ENCODE data around the gene B3GALT6.
A peak's percentile ranks its signal among the peaks of the same experiment; 100 is the strongest.

B3GALT6 gene

GRCh38 chr1:1203561-1204424 lies 28.2 kb upstream of the B3GALT6 start:
- no peak for DNase-seq (ENCODE audit: low read depth)
- H3K4me3 ChIP-seq (ENCODE audit: low read length): no peak overlapping the region

DNA sequence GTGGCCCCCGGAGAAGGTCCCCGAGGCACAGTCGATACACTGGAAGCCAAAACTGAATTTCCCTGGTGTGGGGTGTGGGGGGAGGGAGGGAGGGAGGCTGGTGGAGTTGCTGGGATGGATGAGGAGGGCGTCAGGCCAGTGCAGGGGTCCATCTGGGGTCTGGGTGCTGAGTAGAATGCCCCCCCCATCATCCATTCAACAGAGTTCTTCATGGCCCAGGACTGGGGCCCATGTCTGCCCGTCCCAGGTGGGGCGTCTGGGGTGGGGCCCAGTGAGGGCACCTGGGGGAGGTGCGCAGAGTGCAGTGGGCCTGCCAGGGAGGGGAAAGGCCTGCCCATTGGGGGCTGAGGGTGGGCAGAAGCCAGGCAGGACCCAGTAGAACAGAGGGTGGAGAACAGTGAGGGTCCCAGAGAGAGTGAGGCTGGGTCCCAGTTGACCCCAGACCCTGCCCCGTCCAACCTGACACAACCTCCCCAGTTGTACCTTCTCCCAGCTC lies 27.6 kb upstream of the B3GALT6 start:
- no peak for DNase-seq (ENCODE audit: low read depth)
- H3K4me3 ChIP-seq (ENCODE audit: low read length): no peak overlapping the region
- TF ChIP-seq, protein P1, sequence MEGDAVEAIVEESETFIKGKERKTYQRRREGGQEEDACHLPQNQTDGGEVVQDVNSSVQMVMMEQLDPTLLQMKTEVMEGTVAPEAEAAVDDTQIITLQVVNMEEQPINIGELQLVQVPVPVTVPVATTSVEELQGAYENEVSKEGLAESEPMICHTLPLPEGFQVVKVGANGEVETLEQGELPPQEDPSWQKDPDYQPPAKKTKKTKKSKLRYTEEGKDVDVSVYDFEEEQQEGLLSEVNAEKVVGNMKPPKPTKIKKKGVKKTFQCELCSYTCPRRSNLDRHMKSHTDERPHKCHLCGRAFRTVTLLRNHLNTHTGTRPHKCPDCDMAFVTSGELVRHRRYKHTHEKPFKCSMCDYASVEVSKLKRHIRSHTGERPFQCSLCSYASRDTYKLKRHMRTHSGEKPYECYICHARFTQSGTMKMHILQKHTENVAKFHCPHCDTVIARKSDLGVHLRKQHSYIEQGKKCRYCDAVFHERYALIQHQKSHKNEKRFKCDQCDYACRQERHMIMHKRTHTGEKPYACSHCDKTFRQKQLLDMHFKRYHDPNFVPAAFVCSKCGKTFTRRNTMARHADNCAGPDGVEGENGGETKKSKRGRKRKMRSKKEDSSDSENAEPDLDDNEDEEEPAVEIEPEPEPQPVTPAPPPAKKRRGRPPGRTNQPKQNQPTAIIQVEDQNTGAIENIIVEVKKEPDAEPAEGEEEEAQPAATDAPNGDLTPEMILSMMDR (conservative IDR thresholded peaks at IDR 0.05; ENCODE audit: low read depth, low read length): no peak

More at GRCh38 chr1:1203561-1204424, 28.2 kb upstream of the B3GALT6 start:
- TF ChIP-seq, protein P1 (conservative IDR thresholded peaks at IDR 0.05; ENCODE audit: low read depth, low read length): no peak

DNA sequence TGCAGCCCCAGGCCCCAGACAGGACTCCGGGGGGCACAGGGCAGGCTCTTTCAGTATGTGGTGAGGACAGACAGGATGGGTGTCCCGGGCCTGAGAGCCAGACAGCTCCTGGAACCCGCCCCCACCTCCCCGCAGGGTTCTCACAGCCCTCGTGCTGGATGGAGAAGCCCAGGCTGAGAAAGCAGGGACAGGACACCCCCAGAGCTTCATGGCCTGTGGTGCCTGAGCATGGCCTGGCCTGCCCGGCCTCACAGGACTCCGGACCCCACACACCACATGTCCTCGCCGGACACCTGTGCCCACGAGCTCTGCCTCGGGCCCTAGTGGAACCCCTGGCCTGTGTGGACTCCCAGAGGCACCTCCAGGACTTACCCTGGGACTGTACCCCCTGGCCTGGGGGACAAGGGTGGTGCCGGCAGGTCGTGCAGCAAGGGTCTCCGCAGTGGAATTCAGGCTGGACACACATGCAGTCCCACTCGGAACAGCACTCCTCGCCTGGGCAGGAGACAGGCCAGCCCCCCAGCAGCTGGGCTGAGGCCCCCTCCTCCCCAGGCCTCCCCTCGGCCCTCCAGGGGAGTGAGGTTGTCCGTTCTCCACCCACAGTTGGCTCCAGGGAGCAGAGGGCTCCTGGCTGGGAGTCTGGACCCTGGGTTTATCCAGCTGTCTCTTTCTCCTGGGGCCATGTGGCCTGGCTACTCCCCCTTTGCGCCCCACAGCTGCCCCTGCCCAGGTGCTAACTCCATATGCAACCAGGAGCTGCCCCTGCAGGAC lies 26.9 kb upstream of the B3GALT6 start:
- H3K4me3 ChIP-seq (ENCODE audit: low read length): no peak overlapping the region
- DNase-seq (ENCODE audit: low read depth): no peak
- TF ChIP-seq, protein P1 (conservative IDR thresholded peaks at IDR 0.05; ENCODE audit: low read depth, low read length): no peak

DNA sequence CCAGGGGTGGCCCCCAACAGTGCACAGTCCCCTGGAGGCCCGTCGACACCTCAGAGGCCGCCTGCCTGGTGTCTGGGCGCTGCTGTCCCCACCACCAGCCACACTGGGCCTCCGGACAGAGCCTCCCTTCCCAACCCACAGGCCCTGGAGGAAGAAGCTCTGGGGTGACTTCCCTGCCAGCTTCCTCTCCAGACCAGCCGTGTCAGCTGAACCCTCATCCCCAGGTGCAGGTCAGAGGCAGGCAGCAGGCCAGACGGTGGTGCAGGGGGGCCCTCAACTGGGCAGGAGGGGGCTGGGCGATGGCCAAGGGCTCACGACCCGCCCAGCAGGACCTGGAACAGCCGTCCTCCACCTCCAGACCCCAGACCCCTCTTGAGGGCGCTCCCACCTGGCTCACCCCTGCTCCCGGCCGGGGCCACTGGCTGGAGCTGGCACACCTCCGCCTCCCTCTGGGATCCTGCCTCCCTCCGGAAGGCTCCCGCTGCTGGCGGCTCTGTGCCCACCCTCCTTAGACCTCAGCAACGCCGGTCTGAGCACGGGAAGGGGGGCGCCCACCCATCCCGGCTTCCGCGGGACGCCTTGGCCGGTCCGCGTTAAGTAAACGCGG lies 26.2 kb upstream of the B3GALT6 start:
- no peak for DNase-seq (ENCODE audit: low read depth)
- peak overlapping the region; percentile 6 for H3K4me3 ChIP-seq (ENCODE audit: low read length)

GRCh38 chr1:1206376-1206965 lies 25.6 kb upstream of the B3GALT6 start, which contains the start of gene TNFRSF18:
TNFRSF18 (minus strand) TSS chr1:1206592; CDS start chr1:1206571, 21 bp downstream.
- no peak for DNase-seq (ENCODE audit: low read depth)
- H3K4me3 ChIP-seq (ENCODE audit: low read length): peak within 1 kb of the TSS; percentile 6
- TF ChIP-seq, protein P1 (conservative IDR thresholded peaks at IDR 0.05; ENCODE audit: low read depth, low read length): no peak

More for the DNA sequence above, 26.2 kb upstream of the B3GALT6 start:
- TF ChIP-seq, protein P1 (conservative IDR thresholded peaks at IDR 0.05; ENCODE audit: low read depth, low read length): no peak

GRCh38 chr1:1206966-1207531 lies 25.0 kb upstream of the B3GALT6 start:
- TF ChIP-seq, protein P1 (conservative IDR thresholded peaks at IDR 0.05; ENCODE audit: low read depth, low read length): peak; percentile 10
- no peak for DNase-seq (ENCODE audit: low read depth)

More at GRCh38 chr1:1206966-1207531, 25.0 kb upstream of the B3GALT6 start:
- no peak overlapping the region for H3K4me3 ChIP-seq (ENCODE audit: low read length)
